Activated B cell treated with CpG ODN at 0.5 μM for 24 hours (primary cell): ENCODE data around the gene RBM44. TPM values are rescaled to one million over a fixed set of nuclear protein-coding genes. Genes with fewer than 3 reads are reported as not detected.

Experiments
- ATAC-seq: fragments of 200-7000 bp; cut with Tn5 transposase; one replicate; pipeline ENCODE4 v1.10.0; 2021; ENCODE audit warnings: low read depth, mild to moderate bottlenecking, moderate library complexity
- CTCF ChIA-PET: fragments of 350-600 bp; sonication (Branson Sonifier 250); formaldehyde crosslinking; loops from one replicate; lab custom pipeline; 2021; ENCODE audit warnings: antibody characterized with exemption; lab: Charles Lee
- POLR2A ChIA-PET: fragments of 350-600 bp; sonication (Branson Sonifier 250); formaldehyde crosslinking; loops from one replicate; lab custom pipeline; 2021; ENCODE audit warnings: antibody characterized with exemption; lab: Charles Lee
- DNase-seq: peaks from one replicate; pipeline ENCODE4 v3.0.0; 2022
- H3K27ac Mint-ChIP-seq: one replicate; pipeline ENCODE4 v1.8.0; 2020; ENCODE audit warnings: mixed read lengths
- H3K27me3 Mint-ChIP-seq: one replicate; pipeline ENCODE4 v1.8.0; 2021; ENCODE audit warnings: mixed read lengths
- H3K36me3 Mint-ChIP-seq: one replicate; pipeline ENCODE4 v1.8.0; 2021; ENCODE audit warnings: low read depth, mixed read lengths
- H3K4me1 Mint-ChIP-seq: one replicate; pipeline ENCODE4 v1.8.0; 2021; ENCODE audit warnings: mixed read lengths
- H3K4me3 Mint-ChIP-seq: one replicate; pipeline ENCODE4 v1.8.0; 2020; ENCODE audit warnings: mild to moderate bottlenecking, mixed read lengths
- H3K9me3 Mint-ChIP-seq: one replicate; pipeline ENCODE4 v1.8.0; 2020; ENCODE audit warnings: mixed read lengths
- CTCF ChIP-seq: fragments of 200-600 bp; IDR thresholded peaks from one replicate; pipeline ENCODE4 v1.8.0; 2022; ENCODE audit warnings: antibody characterized with exemption, mild to moderate bottlenecking
- intact Hi-C: fragments of 100-400 bp; cut with micrococcal nuclease; formaldehyde crosslinking; loops from one replicate; pipeline ENCODE4 v1.15.1; 2024
- total RNA-seq: library from RNA; stranded (reverse); gene quantifications from 2 replicates; pipeline ENCODE4 v1.2.3, GENCODE V29; 2022

The RBM44 gene
- total RNA-seq, 1 donor from 2014 or later = 1.3 TPM

DNA sequence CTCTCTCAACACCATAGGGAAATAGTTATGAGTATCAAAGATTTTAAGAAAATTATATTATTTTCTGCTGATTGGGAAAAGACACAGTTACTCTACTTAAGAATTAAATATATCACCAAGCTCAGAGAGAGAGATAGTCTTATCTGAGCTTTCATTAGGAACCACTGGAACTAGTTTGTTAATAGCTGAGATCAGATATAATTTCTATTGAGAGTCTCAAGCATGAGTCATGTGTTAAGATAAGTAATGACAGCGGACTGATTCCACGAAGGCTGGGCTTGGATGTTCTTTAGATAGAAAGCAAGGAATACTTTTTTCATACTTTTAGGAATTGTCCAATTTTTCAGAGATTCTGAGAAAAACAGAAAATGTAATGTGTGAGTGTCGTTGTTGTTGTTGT lies 44.4 kb upstream of the RBM44 start:
- Mint-ChIP-seq H3K4me1 (peaks cover 12% of the 10 kb centered on the region), H3K27ac (no peak overlapping the region), H3K4me3 (no peak overlapping the region), H3K27me3 (no peaks in the 10 kb centered on the region), H3K9me3 (no peaks in the 10 kb centered on the region), H3K36me3 (peaks cover 91% of the 10 kb centered on the region)
- no peak for TF ChIP-seq CTCF
- CTCF ChIA-PET = interaction anchor here (0.7 to 1.4 kb wide), 2 partner anchors 82 to 190 kb away, joined by 3 read pairs; no protein-coding TSS in a partner anchor
- ATAC-seq (no peak), DNase-seq (no peak)
- intact Hi-C loops = no loop called here
- POLR2A ChIA-PET = no interaction called here

DNA sequence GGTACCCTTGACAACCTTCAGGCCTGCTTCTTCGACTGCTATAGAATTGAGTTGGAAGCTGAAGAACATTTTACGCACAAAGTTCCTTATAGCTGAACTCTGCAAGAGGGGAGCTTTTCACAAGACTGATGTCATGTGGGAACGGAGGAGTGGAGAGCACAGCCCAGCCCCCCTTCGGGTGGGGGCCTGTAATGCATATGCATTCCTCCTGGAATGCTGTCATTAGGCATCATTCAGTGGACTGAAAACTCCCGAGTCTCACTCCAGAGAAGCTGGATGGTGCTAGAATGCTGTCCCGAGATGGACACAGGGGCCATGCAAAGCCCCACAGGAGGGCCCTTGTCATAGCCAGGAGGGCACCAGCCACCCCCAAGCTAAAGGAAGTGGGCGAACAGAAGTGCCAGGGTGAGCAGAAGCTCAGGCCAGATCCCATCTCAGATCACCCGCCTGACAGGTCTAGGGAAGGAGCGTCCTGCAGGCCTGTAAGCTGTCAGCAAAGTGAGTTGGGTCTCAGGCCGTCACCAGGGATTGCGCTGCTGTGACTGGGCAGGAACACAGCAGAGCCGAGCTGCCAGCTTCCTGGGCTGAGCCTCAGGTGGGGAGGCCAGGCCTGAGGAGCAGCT lies 43.8 kb upstream of the RBM44 start:
- intact Hi-C loops = no loop called here

GRCh38 chr2:237757616-237758015 lies 41.0 kb upstream of the RBM44 start:
- peaks cover 8% of the 10 kb centered on the region for H3K4me1 Mint-ChIP-seq
- POLR2A ChIA-PET = no interaction called here
- intact Hi-C loops = no loop called here
- no peaks in the 10 kb centered on the region for H3K27me3 Mint-ChIP-seq
- no peaks in the 10 kb centered on the region for H3K9me3 Mint-ChIP-seq
- H3K27ac Mint-ChIP-seq = no peak overlapping the region
- DNase-seq (no peak), ATAC-seq (no peak)
- H3K36me3 Mint-ChIP-seq = peaks cover 95% of the 10 kb centered on the region
- CTCF ChIA-PET = interaction anchor here (3.3 kb wide), 1 partner anchor 12 kb away, joined by 13 read pairs; no protein-coding TSS in a partner anchor
- no peak overlapping the region for H3K4me3 Mint-ChIP-seq
- no peak for TF ChIP-seq CTCF

More for the DNA sequence above, 43.8 kb upstream of the RBM44 start:
- H3K4me3 Mint-ChIP-seq = no peak overlapping the region
- H3K4me1 Mint-ChIP-seq = peaks cover 12% of the 10 kb centered on the region
- POLR2A ChIA-PET = no interaction called here
- TF ChIP-seq CTCF = no peak
- H3K9me3 Mint-ChIP-seq = no peaks in the 10 kb centered on the region
- H3K36me3 Mint-ChIP-seq = peaks cover 91% of the 10 kb centered on the region
- CTCF ChIA-PET = interaction anchor here (0.7 to 1.4 kb wide), 2 partner anchors 82 to 190 kb away, joined by 3 read pairs; no protein-coding TSS in a partner anchor
- ATAC-seq = no peak
- DNase-seq = no peak
- H3K27me3 Mint-ChIP-seq = no peaks in the 10 kb centered on the region
- H3K27ac Mint-ChIP-seq = no peak overlapping the region

GRCh38 chr2:237758185-237758584 lies 40.4 kb upstream of the RBM44 start:
- CTCF ChIA-PET = interaction anchor here (1.0 to 3.3 kb wide), 2 partner anchors 12 to 245 kb away, joined by 4 to 13 read pairs; no protein-coding TSS in a partner anchor
- H3K27me3 Mint-ChIP-seq = no peaks in the 10 kb centered on the region

More at GRCh38 chr2:237758185-237758584, 40.4 kb upstream of the RBM44 start:
- ATAC-seq = no peak
- H3K36me3 Mint-ChIP-seq = peaks cover 95% of the 10 kb centered on the region
- no peak overlapping the region for H3K27ac Mint-ChIP-seq
- intact Hi-C loops = no loop called here
- H3K4me3 Mint-ChIP-seq = no peak overlapping the region
- peaks cover 2% of the 10 kb centered on the region for H3K4me1 Mint-ChIP-seq
- DNase-seq = no peak
- POLR2A ChIA-PET = no interaction called here
- H3K9me3 Mint-ChIP-seq = no peaks in the 10 kb centered on the region
- no peak for TF ChIP-seq CTCF
